ENCODE results near the gene ZNF816. TPM values are rescaled to one million over a fixed set of nuclear protein-coding genes. Genes with fewer than 3 reads are reported as not detected.
"Not testable (repeated sequence)": the region's sequence is repeated elsewhere in the genome, so short reads cannot be mapped to it uniquely, and the experiment has no call there.

The ZNF816 gene
- total RNA-seq, 4 donors from 2014 or later: 0.91 to 7.8 (median 6.2) TPM

DNA sequence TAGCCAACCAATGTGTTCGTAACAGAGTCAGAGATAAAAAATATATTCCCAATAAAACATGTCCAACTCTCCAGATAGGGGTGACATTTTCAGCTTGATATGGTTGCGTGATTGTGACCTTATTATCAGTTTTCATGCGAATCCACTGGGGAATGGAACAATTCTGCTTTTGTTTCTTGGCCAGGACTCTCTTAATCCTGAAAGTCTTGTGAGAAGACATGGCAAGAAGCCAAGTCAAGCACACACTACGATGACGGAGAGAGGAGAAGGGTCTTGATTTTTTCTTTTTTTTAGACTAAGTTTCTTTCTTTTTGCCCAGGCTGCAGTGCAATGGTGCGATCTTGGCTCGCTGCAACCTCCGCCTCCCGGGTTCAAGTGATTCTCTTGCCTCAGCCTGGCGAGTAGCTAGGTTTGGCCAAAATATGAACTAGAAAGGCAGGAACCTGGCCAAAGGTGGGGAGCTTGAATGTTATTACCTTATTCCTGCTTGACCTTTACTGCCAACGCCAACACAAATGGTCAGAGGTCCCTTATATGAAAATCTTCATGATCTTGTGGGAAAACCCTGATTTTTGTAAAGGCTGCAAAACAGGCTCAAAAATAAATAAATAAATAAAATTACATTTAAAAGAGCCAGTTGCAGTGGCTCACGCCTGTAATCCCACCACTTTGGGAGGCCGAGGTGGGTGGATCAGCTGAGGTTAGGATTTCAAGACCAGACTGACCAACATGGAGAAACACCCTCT, 14.5 kb downstream of the ZNF816 start:
- Histone ChIP-seq H3K27ac (no peak overlapping the region), H3K4me3 (no peak overlapping the region), H3K36me3 (peaks cover 21 to 38% (median 27%) of the 10 kb centered on the region in 3 donors), H3K27me3 (no peaks in the 10 kb centered on the region), H3K9me3 (peaks cover 5 to 81% (median 73%) of the 10 kb centered on the region in 3 donors), H3K4me1 (peaks cover 0 to 33% (median 2%) of the 10 kb centered on the region in 3 donors)
- TF ChIP-seq POLR2A (IDR thresholded peaks at IDR 0.05) (no peak), CTCF (IDR thresholded peaks at IDR 0.05) (no peak)
- no peak for DNase-seq
- 90 to 95% methylated on average over 13 of the region's 13 CpGs for WGBS, 2 donors
- intact Hi-C loops (cut with DNase I): no loop called here

DNA sequence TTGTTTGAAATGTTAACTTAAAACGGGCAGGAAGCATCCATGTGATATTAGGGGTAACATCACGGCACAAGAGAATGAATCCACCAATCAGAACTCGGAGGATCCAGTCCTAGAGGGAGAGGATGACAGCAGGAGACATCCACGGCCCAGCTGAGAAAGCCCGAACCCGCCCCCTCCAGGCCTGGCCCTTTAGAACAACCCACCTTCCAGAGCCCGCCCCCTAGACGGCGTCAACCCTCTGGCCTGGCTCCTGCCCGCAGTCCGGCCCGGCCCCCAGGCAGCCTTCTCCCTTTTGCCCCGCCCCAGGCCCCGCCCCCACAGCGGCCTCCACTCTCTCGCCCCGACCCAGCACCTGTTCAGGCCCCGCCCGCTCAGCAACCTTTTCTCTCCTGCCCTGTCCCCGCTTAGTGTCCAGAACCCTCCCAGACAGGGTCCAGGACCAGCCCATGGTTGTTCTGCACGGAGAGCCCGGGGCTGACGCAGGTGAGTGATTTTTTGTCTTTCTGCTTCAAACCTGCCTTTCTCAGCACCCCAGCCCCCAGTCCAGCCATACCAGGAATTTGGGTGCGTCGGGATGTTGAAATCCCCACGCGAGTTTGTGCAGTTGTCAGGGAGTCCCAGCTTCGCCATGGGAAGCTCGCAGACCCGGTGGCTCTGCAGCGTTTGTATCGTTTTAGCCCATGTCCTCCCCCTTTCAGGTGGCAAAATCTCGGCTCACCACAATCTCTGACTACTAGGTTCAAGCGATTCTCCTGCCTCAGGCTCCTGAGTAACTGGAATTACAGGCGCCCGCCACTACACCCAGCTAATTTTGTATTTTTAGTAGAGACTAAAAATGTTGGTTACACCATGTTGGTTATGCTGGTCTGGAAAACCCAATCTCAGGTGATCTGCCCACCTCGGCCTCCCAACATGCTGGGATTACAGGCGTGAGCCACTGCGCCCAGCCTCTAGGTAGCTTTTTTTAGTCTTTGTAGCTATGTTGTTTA, 16.1 kb downstream of the ZNF816 start:
- Histone ChIP-seq H3K27ac (no peak overlapping the region), H3K4me1 (peaks cover 0 to 43% (median 3%) of the 10 kb centered on the region in 3 donors), H3K36me3 (peaks cover 7 to 22% (median 13%) of the 10 kb centered on the region in 3 donors), H3K27me3 (no peaks in the 10 kb centered on the region), H3K9me3 (peaks cover 5 to 65% (median 57%) of the 10 kb centered on the region in 3 donors), H3K4me3 (peak overlapping the region in 1 of 4 donors; percentile 27)
- no peak for TF ChIP-seq POLR2A (IDR thresholded peaks at IDR 0.05)
- TF ChIP-seq CTCF (IDR thresholded peaks at IDR 0.05): no peak
- no peak for DNase-seq
- intact Hi-C loops (cut with DNase I): no loop called here
- 50 to 51% methylated on average over 24 to 29 of the region's 39 CpGs for WGBS, 2 donors

- WGBS, 2 donors: 55 to 71% methylated on average over 17 to 24 of the region's 24 CpGs
These were observed 16.9 kb downstream of the ZNF816 start for GRCh38 chr19:52945652-52946321.

DNA sequence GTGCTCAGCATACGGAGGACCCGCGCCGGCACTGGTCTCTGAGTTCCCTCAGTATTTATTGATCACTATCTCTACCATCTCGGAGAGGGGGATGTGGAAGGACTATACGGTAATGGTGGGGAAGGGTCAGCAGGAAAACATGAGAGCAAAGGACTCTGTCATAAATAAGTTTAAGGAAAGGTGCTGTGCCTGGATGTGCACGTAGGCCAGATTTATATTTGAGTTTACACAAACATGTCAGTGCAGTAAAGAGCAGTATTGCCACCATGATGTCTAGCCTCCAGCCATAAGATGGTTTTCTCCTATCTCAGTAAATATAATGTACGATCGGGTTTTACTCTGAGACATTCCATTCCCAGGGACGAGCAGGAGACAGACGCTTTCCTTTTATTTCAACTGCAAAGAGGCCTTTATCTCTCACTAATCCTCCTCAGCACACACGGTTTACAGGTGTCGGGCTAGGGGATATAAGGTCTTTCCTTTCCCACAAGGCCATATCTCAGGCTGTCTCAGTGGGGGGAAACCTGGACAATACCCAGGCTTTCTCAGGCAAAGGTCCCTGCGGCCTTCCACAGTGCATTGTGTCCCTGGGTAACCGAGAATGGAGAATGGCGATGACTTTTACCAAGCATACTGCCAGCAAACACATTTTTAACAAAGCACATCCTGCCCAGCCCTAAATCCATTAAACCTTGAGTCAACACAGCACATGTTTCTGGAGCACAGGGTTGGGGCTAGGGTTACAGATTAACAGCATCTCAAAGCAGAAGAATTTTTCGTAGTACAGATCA, 17.8 kb downstream of the ZNF816 start:
- H3K27me3 ChIP-seq; DNase-seq; H3K36me3 ChIP-seq; intact Hi-C loops (cut with DNase I); H3K4me3 ChIP-seq: not testable (repeated sequence)
- 59 to 66% methylated on average over 16 to 17 of the region's 17 CpGs for WGBS, 2 donors
- Histone ChIP-seq H3K4me1 (peaks cover 4 to 53% (median 6%) of the 10 kb centered on the region in 3 donors), H3K9me3 (peaks cover 5 to 48% (median 40%) of the 10 kb centered on the region in 3 donors), H3K27ac (peak overlapping the region in 3 of 4 donors; percentile 46 to 70 (median 52))

More at GRCh38 chr19:52945652-52946321, 16.9 kb downstream of the ZNF816 start:
- no peak for DNase-seq
- intact Hi-C loops (cut with DNase I): no loop called here
- Histone ChIP-seq H3K36me3 (peaks cover 0 to 14% (median 4%) of the 10 kb centered on the region in 3 donors), H3K9me3 (peaks cover 5 to 57% (median 49%) of the 10 kb centered on the region in 3 donors), H3K27me3 (no peaks in the 10 kb centered on the region), H3K27ac (peak overlapping the region in 1 of 4 donors; percentile 70), H3K4me3 (no peak overlapping the region), H3K4me1 (peaks cover 4 to 50% (median 6%) of the 10 kb centered on the region in 3 donors)
- TF ChIP-seq POLR2A (IDR thresholded peaks at IDR 0.05) (no peak), CTCF (IDR thresholded peaks at IDR 0.05) (no peak)

Data from esophagus squamous epithelium (tissue), 5 donors.